Breast epithelium (tissue), 4 donors: ENCODE measurements around the gene ZBTB34. TPM values are rescaled to one million over a fixed set of nuclear protein-coding genes. Genes with fewer than 3 reads are reported as not detected.
A peak's percentile ranks its signal among the peaks of the same experiment; 100 is the strongest.

Experiments
- DNase-seq, 2 donors: peaks; one replicate each; pipeline ENCODE4 v3.0.0-alpha.2; 2019; ENCODE audit warnings: low spot score in 2 of 2
- H3K27ac ChIP-seq, 2 donors: fragments of 200-600 bp; sonication (generic) in 1 of 2; one replicate each; pipeline ENCODE4 v1.5.1; 2016 to 2019; ENCODE audit warnings: mild to moderate bottlenecking in 1 of 2
- H3K27me3 ChIP-seq, 2 donors: fragments of 200-600 bp; sonication (generic) in 1 of 2; one replicate each; pipeline versions ENCODE4 v1.5.1 to v1.6.0; 2017 to 2019; ENCODE audit warnings: control low read depth in 1 of 2, mild to moderate bottlenecking in 1 of 2
- H3K36me3 ChIP-seq: fragments of 200-600 bp; one replicate; pipeline ENCODE4 v1.5.1; 2019
- H3K4me1 ChIP-seq, 2 donors: fragments of 200-600 bp; sonication (generic); one replicate each; pipeline ENCODE4 v1.5.1; 2016 to 2019; ENCODE audit warnings: control low read depth in 1 of 2
- H3K4me3 ChIP-seq, 3 donors: fragments of 200-600 bp; sonication (generic); 1 replicate in 2 of 3; 2 replicates in 1 of 3; pipeline ENCODE4 v1.5.1; 2016 to 2019; ENCODE audit warnings: mild to moderate bottlenecking in 3 of 3, moderate library complexity in 2 of 3
- H3K9me3 ChIP-seq, 2 donors: fragments of 200-600 bp; sonication (generic) in 1 of 2; one replicate each; pipeline ENCODE4 v1.5.1; 2016 to 2019; ENCODE audit warnings: control low read depth in 1 of 2
- CTCF ChIP-seq, 3 donors: fragments of 450-650 bp; IDR thresholded peaks; one replicate each; pipeline ENCODE4 v1.5.1; 2016 to 2017; ENCODE audit warnings: antibody characterized with exemption in 3 of 3, mild to moderate bottlenecking in 3 of 3, moderate library complexity in 3 of 3
- POLR2A ChIP-seq: fragments of 450-650 bp; IDR thresholded peaks from one replicate; pipeline ENCODE4 v1.6.1; 2016; ENCODE audit warnings: antibody characterized with exemption, mild to moderate bottlenecking, moderate library complexity
- POLR2AphosphoS5 ChIP-seq, 3 donors: sonication (generic); formaldehyde crosslinking; IDR thresholded peaks; one replicate each; pipeline ENCODE4 v1.6.1; 2017; ENCODE audit warnings: antibody characterized with exemption in 3 of 3
- intact Hi-C: fragments of 100-400 bp; cut with DNase I; formaldehyde crosslinking; loops from one replicate; pipeline ENCODE4 v1.15.1; 2023; ENCODE audit warnings: low total_unique reads
- total RNA-seq, 3 donors: library from RNA; depleted of rRNA; stranded (reverse); fragments of >200 nt; gene quantifications; one replicate each; pipeline ENCODE4 v1.1.0, GENCODE V29; 2016

ZBTB34 gene
- total RNA-seq, 3 donors from 2014 or later = 9.2 to 13.9 (median 12.2) TPM

GRCh38 chr9:126883636-126884035, 23.2 kb downstream of the ZBTB34 start:
- TF ChIP-seq POLR2AphosphoS5 (IDR thresholded peaks at IDR 0.05) = no peak
- DNase-seq = no peak
- H3K36me3 ChIP-seq = peaks cover 5% of the 10 kb centered on the region

DNA sequence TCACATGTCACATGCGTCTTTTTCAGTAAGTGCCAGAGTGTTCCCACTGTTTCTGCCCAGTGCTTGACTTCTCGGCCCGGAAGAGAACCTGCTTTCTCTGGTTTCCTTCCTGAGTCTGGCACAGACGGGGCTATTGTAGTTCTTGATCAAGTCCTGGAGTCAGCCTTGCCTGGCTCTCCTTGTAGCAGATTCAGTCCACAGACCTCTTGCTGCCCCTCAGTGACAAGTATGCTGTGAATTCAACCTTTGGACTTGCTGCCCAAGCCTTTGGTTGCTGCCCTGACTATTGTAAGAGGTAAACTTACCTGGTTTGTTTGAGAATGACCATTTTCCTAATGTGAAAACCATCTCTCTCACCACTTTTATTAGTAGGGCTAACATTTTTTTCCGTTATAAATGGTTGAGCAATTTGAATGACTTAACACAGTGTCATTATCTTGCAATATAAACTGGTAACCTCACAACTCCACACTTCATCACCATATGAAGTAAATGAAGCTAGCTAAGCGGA, 24.7 kb downstream of the ZBTB34 start:
- no peaks in the 10 kb centered on the region for H3K36me3 ChIP-seq
- intact Hi-C loops = no loop called here
- DNase-seq = no peak
- H3K4me1 ChIP-seq = no peaks in the 10 kb centered on the region
- H3K4me3 ChIP-seq = no peak overlapping the region
- no peaks in the 10 kb centered on the region for H3K9me3 ChIP-seq
- no peak overlapping the region for H3K27ac ChIP-seq
- no peaks in the 10 kb centered on the region for H3K27me3 ChIP-seq
- TF ChIP-seq POLR2AphosphoS5 (IDR thresholded peaks at IDR 0.05) = no peak
- no peak for TF ChIP-seq POLR2A
- no peak for TF ChIP-seq CTCF (IDR thresholded peaks at IDR 0.05)

More at GRCh38 chr9:126883636-126884035, 23.2 kb downstream of the ZBTB34 start:
- intact Hi-C loops = no loop called here
- no peak overlapping the region for H3K27ac ChIP-seq
- no peaks in the 10 kb centered on the region for H3K9me3 ChIP-seq
- H3K4me1 ChIP-seq = no peaks in the 10 kb centered on the region
- no peak overlapping the region for H3K4me3 ChIP-seq
- H3K27me3 ChIP-seq = no peaks in the 10 kb centered on the region

DNA sequence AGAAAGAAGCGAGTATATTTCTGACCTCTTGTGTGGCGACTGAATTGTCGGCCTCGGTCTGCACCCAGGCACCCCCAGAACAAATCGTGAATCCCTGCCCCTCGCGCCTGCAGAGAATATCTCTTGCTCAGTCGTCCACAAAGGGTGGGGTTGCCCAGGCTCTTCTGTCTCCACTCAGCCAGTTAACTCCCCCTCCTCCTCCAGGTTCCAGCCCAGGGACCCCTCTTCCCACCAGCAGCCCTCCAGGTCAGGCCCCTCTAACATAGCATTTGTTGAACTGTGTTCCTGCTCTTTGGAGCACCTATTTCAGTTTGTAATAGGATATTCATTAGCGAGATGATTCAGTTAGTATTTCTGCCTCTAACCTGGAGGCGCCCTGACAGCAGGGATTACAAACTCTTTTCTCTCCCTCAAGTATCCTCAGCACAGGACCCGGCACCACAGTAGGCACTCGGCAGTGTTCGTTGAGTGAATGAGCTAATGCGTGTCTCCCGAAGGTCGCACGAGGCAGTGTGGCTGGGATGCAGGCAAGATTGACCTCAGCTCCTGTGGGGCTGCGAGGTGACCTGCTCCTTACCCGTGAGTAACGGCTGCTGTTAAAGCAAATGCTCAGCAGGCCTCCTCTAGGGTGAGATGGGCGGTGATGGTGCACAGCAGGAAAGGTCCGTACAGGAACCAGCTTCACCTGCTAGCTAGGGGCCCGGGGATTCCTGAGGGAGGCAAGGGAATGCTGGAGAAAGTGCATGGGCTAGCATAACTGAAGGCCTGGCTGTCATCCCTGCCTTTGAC, 25.8 kb downstream of the ZBTB34 start:
- Histone ChIP-seq H3K9me3 (no peaks in the 10 kb centered on the region), H3K4me3 (no peak overlapping the region), H3K4me1 (no peaks in the 10 kb centered on the region), H3K27ac (no peak overlapping the region), H3K27me3 (no peaks in the 10 kb centered on the region), H3K36me3 (no peaks in the 10 kb centered on the region)
- DNase-seq = no peak
- intact Hi-C loops = no loop called here
- TF ChIP-seq CTCF (IDR thresholded peaks at IDR 0.05) (no peak), POLR2AphosphoS5 (IDR thresholded peaks at IDR 0.05) (no peak), POLR2A (no peak)

DNA sequence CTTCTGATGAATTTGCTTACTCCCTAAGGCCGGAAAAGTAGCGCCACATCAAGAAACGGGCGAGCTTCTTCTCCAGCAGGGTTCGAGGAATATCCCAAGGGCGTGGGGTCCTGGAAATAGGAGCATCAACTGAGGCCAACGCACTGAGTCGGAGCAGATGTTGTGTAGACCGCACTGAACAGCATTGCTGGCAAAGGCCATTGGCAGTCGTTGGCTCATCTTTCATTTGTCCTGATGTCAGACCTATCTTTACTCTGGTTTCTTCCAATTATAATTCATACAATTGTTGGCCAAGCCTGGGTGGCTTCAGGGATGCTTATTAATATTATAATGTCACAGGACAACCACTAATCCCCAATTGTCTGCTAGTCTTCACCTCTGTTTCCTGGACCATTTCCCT, 26.5 kb downstream of the ZBTB34 start:
- no peaks in the 10 kb centered on the region for H3K9me3 ChIP-seq
- no peak overlapping the region for H3K27ac ChIP-seq
- no peak for TF ChIP-seq POLR2A
- intact Hi-C loops = no loop called here
- peak in 1 of 2 donors; percentile 40 for DNase-seq
- H3K27me3 ChIP-seq = no peaks in the 10 kb centered on the region
- no peaks in the 10 kb centered on the region for H3K36me3 ChIP-seq
- H3K4me3 ChIP-seq = no peak overlapping the region
- no peaks in the 10 kb centered on the region for H3K4me1 ChIP-seq

- no peaks in the 10 kb centered on the region for H3K9me3 ChIP-seq
- H3K4me3 ChIP-seq = no peak overlapping the region
- no peaks in the 10 kb centered on the region for H3K4me1 ChIP-seq
- TF ChIP-seq CTCF (IDR thresholded peaks at IDR 0.05) (no peak), POLR2AphosphoS5 (IDR thresholded peaks at IDR 0.05) (no peak), POLR2A (no peak)
- intact Hi-C loops = no loop called here
- H3K27me3 ChIP-seq = no peaks in the 10 kb centered on the region
- DNase-seq = no peak
- no peak overlapping the region for H3K27ac ChIP-seq
- no peaks in the 10 kb centered on the region for H3K36me3 ChIP-seq
Observed at GRCh38 chr9:126891676-126892075, 31.2 kb downstream of the ZBTB34 start.

DNA sequence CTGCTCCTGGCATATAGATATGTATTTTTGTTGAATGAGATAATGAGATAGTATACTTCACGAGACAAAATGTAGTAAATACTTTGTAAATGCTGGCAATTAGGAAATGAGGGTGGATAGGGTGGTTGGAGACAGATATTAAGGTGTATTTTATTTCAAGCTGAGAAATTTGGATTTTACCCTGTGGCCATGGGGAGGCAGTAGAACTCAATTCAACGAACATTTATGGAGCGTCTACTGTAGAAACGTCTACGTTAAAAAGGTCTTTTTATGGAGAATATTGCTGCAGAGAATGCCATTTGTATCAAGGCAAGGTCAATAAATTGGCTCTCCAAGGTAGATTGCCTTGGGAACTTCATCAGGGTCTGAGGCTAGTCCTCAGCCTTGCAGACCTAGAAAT, 32.6 kb downstream of the ZBTB34 start:
- intact Hi-C loops = no loop called here
- H3K4me3 ChIP-seq = no peak overlapping the region
- no peak for DNase-seq

More for the DNA sequence above, 32.6 kb downstream of the ZBTB34 start:
- Histone ChIP-seq H3K4me1 (no peaks in the 10 kb centered on the region), H3K27ac (no peak overlapping the region), H3K36me3 (no peaks in the 10 kb centered on the region), H3K9me3 (no peaks in the 10 kb centered on the region), H3K27me3 (no peaks in the 10 kb centered on the region)
- TF ChIP-seq POLR2AphosphoS5 (IDR thresholded peaks at IDR 0.05) = no peak
